Stimulated activated CD8-positive, alpha-beta memory T cell treated with anti-CD3 and anti-CD28 coated beads, Interleukin-12 subunit alpha, Interleukin-12 subunit beta, amount 100 ng/mL, for 1 hour (primary cell): ENCODE measurements around the gene TERT.
"Not testable (repeated sequence)": the region's sequence is repeated elsewhere in the genome, so short reads cannot be mapped to it uniquely, and the experiment has no call there.

ENCODE experiments used
- DNase-seq: peaks from one replicate; pipeline ENCODE4 v3.0.0-alpha.2; 2020; ENCODE audit warnings: low read depth

The TERT gene

GRCh38 chr5:1330847-1331831 lies 36.3 kb upstream of the TERT start:
- no peak for DNase-seq

- DNase-seq = no peak
Observed at GRCh38 chr5:1330146-1330846, 35.4 kb upstream of the TERT start.

- DNase-seq = no peak
Observed at GRCh38 chr5:1329111-1329579, 34.3 kb upstream of the TERT start.

- DNase-seq = not testable (repeated sequence)
Observed at GRCh38 chr5:1328237-1329110, 33.6 kb upstream of the TERT start.

- DNase-seq = not testable (repeated sequence)
Observed at GRCh38 chr5:1326901-1327756, 32.3 kb upstream of the TERT start.

GRCh38 chr5:1326532-1326875 lies 31.6 kb upstream of the TERT start:
- DNase-seq = not testable (repeated sequence)

- DNase-seq = no peak
Observed at GRCh38 chr5:1325870-1326531, 31.1 kb upstream of the TERT start.

- no peak for DNase-seq
Observed at GRCh38 chr5:1325191-1325741, 30.4 kb upstream of the TERT start.

GRCh38 chr5:1324719-1325190 lies 29.9 kb upstream of the TERT start:
- DNase-seq = no peak

- DNase-seq = no peak
Observed at GRCh38 chr5:1324301-1324700, 29.4 kb upstream of the TERT start.

GRCh38 chr5:1323803-1324173 lies 28.9 kb upstream of the TERT start:
- DNase-seq = no peak

GRCh38 chr5:1322955-1323802 lies 28.3 kb upstream of the TERT start:
- DNase-seq = no peak

GRCh38 chr5:1322036-1322900 lies 27.4 kb upstream of the TERT start:
- no peak for DNase-seq

GRCh38 chr5:1321576-1321975 lies 26.7 kb upstream of the TERT start:
- DNase-seq = no peak

- DNase-seq = no peak
Observed at GRCh38 chr5:1320436-1321344, 25.8 kb upstream of the TERT start.

GRCh38 chr5:1319436-1320256 lies 24.8 kb upstream of the TERT start:
- DNase-seq = no peak
